Fibroblast of skin of left quadriceps (primary cell): ENCODE results near the gene AOAH.

Source experiments
- DNase-seq, 2 experiments: peaks; one replicate each; pipeline ENCODE4 v3.0.0-alpha.2; 2013; ENCODE audit warnings: low read depth in 2 of 2

The AOAH gene

GRCh38 chr7:36549029-36549428 lies 175.3 kb downstream of the AOAH start:
- no peak for DNase-seq

GRCh38 chr7:36547416-36547815 lies 176.9 kb downstream of the AOAH start:
- DNase-seq = no peak

- no peak for DNase-seq
These were observed 178.0 kb downstream of the AOAH start for GRCh38 chr7:36546331-36546730.

GRCh38 chr7:36545291-36545690 lies 179.0 kb downstream of the AOAH start:
- no peak for DNase-seq

- no peak for DNase-seq
These were observed 186.2 kb downstream of the AOAH start for GRCh38 chr7:36538126-36538525.

GRCh38 chr7:36535866-36536664 lies 188.2 kb downstream of the AOAH start:
- no peak for DNase-seq

- no peak for DNase-seq
These were observed 190.6 kb downstream of the AOAH start for GRCh38 chr7:36533717-36534116.

- DNase-seq = no peak
These were observed 191.3 kb downstream of the AOAH start for GRCh38 chr7:36532981-36533499.

GRCh38 chr7:36531951-36532350 lies 192.3 kb downstream of the AOAH start:
- DNase-seq = no peak

GRCh38 chr7:36530456-36530855 lies 193.8 kb downstream of the AOAH start:
- DNase-seq = no peak

GRCh38 chr7:36527549-36527913 lies 196.8 kb downstream of the AOAH start:
- DNase-seq = no peak

- DNase-seq = peak; percentile 10 to 15
These were observed 197.3 kb downstream of the AOAH start for GRCh38 chr7:36526863-36527548.

GRCh38 chr7:36523371-36524101 lies 200.8 kb downstream of the AOAH start:
- no peak for DNase-seq

GRCh38 chr7:36522453-36523007 lies 201.8 kb downstream of the AOAH start:
- no peak for DNase-seq

- no peak for DNase-seq
These were observed 202.4 kb downstream of the AOAH start for GRCh38 chr7:36521911-36522310.

GRCh38 chr7:36521133-36521532 lies 203.2 kb downstream of the AOAH start:
- no peak for DNase-seq

- DNase-seq = no peak
These were observed 208.4 kb downstream of the AOAH start for GRCh38 chr7:36515847-36516246.

GRCh38 chr7:36514289-36515243 lies 209.7 kb downstream of the AOAH start:
- no peak for DNase-seq

- no peak for DNase-seq
These were observed 210.9 kb downstream of the AOAH start for GRCh38 chr7:36513393-36513792.

- no peak for DNase-seq
These were observed 211.7 kb downstream of the AOAH start for GRCh38 chr7:36512616-36513015.

GRCh38 chr7:36509962-36510361 lies 214.3 kb downstream of the AOAH start:
- DNase-seq = no peak
